Measurements from ENCODE around the gene CRISP3.

Gene CRISP3, protein sequence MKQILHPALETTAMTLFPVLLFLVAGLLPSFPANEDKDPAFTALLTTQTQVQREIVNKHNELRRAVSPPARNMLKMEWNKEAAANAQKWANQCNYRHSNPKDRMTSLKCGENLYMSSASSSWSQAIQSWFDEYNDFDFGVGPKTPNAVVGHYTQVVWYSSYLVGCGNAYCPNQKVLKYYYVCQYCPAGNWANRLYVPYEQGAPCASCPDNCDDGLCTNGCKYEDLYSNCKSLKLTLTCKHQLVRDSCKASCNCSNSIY

DNA sequence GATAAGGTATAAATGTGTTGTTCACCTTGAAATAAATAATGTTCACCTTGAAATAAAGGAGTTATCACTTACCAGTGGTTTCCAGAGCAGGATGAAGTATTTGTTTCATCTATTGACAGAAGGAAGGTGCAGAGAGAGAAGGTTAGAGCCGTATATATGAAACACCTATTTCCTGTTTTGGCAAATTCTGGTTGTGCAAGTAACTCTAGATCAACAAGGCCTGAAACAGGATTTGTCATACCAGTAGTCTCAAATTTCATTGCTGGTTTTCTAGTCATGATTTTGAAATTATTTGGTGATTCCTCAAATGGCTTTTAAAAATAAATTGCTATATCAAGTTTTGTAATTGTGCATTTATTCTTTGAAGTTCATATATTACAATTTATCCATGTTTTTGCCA lies at the start of gene CRISP3:
CRISP3 (minus strand) TSS at position 130 of the 400 bp plus-strand sequence; CDS start at position 109, 21 bp downstream.
- H3K27ac ChIP-seq = no peak within 1 kb of the TSS
- TF ChIP-seq ZFX (IDR thresholded peaks at IDR 0.05) (no peak), CTCF (conservative IDR thresholded peaks at IDR 0.05) (no peak)

GRCh38 chr6:49790341-49790740 lies 46.2 kb upstream of the CRISP3 start:
- no peak overlapping the region for H3K27ac ChIP-seq
- TF ChIP-seq ZFX (IDR thresholded peaks at IDR 0.05) (no peak), CTCF (conservative IDR thresholded peaks at IDR 0.05) (no peak)

DNA sequence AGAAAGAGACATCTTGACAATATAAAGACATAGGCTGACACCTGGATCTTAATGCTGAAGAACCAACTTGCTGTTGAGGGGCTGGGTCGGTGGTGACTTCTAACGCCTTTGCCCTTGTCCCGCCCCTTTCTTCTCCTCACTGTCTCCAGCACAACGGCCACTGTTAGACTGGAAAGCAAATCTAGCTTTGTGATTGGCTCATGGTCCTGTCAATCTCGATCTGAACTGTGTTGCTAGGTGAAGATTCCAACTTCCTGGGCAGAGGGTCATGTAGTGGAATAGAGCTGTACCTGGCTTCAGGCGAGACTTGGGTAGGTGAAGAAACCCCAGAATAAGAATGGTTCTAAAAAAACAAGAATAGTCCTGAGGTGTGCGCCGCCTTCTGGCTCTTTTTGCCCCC lies 43.0 kb upstream of the CRISP3 start, which contains the start of gene PGK2:
PGK2 (minus strand) TSS at position 110 of the 400 bp plus-strand sequence; CDS start at position 12, 98 bp downstream.
- TF ChIP-seq CTCF (conservative IDR thresholded peaks at IDR 0.05) (no peak), ZFX (IDR thresholded peaks at IDR 0.05) (no peak)
- H3K27ac ChIP-seq = no peak within 1 kb of the TSS

DNA sequence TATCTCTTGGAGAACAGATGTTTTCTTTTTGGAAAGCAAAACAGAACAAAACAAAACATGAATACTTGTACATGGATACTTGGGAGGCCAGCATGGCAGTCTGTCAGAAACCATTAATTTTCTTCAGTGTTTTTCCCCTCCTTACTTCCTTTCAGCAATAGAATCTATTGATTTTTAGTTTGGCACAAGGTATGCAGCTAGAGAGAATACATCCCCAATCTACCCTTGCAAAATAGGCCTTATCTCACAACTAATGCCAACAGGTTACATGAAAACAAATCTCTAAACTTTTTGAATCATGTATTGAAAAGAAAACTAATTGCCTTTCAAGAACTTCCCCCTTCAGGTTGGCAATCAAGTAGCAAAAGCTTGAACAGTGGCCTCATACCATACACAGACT lies 40.1 kb upstream of the CRISP3 start:
- H3K27ac ChIP-seq = no peak overlapping the region
- TF ChIP-seq CTCF (conservative IDR thresholded peaks at IDR 0.05) = no peak
- TF ChIP-seq ZFX (IDR thresholded peaks at IDR 0.05) = no peak

DNA sequence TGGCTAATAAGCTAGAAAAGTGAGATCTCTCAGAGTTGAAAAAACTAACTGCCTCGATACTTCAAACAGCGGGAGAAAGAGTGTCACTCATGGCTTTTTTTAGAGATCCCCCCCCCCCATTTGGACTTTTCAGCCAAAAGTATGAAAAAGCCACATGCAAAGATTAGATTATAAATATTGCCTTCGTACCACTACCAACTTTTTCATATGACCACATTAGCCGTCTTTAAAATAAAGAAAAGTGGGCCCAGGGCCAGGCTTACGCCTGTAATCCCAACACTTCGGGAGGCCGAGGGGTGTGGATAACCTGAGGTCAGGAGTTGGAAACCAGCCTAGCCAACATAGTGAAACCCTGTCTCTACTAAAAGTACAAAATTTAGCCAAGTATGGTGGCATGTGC lies 38.5 kb upstream of the CRISP3 start:
- H3K27ac ChIP-seq = no peak overlapping the region
- TF ChIP-seq ZFX (IDR thresholded peaks at IDR 0.05) = no peak
- TF ChIP-seq CTCF (conservative IDR thresholded peaks at IDR 0.05) = no peak

DNA sequence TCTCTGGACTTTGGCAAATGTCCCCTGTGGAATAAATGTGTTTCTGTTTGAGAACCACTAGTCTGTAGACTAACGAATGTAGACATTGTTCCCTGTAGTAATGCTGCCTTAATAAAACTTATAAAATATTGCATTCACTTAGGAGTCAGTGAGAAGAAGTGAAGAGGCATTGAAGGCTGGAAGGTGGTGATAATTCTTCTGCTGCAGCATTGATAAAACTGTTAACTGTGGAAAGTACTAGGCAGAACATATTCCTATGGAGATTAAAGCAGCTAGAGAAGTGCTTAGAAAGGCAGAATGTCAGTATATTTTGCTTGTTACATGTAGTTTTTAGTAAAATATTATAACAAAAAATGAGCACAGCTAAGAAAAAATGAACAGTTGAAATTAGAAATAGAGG lies 38.1 kb upstream of the CRISP3 start:
- no peak overlapping the region for H3K27ac ChIP-seq
- TF ChIP-seq ZFX (IDR thresholded peaks at IDR 0.05) (no peak), CTCF (conservative IDR thresholded peaks at IDR 0.05) (no peak)

- TF ChIP-seq CTCF (conservative IDR thresholded peaks at IDR 0.05) = no peak
- TF ChIP-seq ZFX (IDR thresholded peaks at IDR 0.05) = no peak
- no peak overlapping the region for H3K27ac ChIP-seq
Observed at GRCh38 chr6:49776444-49776843, 32.3 kb upstream of the CRISP3 start.
